ENCODE measurements around the gene CES1.
"Not testable (repeated sequence)": the region's sequence is repeated elsewhere in the genome, so short reads cannot be mapped to it uniquely, and the experiment has no call there.

CES1 gene

DNA sequence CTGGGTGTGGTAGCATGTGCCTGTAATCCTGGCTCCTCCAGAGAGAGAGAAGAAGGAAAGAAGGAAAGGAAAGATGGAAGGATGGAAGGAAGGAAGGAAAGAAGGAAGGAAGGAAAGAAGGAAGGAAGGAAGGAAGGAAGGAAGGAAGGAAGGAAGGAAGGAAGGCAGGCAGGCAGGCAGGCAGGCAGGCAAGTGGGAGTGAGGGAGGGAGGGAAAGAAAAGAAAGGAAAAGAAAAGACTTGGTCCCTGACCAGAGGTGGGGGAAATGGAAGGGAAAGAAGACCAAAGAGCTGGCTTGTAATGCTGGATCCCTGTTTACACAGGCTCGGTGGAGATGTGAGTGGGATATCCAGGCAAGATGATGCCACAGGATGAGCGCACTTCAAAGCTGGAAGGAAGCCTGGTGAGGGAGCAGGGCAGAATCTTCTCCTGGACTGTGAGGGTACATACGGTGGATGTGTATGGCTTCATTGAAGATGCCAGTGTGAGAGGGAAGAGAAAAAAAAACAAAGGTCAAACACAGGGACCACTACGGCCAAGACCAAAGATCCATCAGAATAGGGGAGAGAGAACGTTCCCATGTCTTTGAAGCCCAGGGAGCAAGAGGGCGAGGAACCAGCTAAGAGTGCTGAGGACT, 2.1 kb downstream of the CES1 start:
- DNase-seq (ENCODE audit: low read depth, low spot score): no peak

- DNase-seq (ENCODE audit: low read depth, low spot score): not testable (repeated sequence)
Observed at GRCh38 chr16:55829232-55829631, 3.7 kb downstream of the CES1 start.

GRCh38 chr16:55828680-55829079, 4.2 kb downstream of the CES1 start:
- DNase-seq (ENCODE audit: low read depth, low spot score): no peak

DNA sequence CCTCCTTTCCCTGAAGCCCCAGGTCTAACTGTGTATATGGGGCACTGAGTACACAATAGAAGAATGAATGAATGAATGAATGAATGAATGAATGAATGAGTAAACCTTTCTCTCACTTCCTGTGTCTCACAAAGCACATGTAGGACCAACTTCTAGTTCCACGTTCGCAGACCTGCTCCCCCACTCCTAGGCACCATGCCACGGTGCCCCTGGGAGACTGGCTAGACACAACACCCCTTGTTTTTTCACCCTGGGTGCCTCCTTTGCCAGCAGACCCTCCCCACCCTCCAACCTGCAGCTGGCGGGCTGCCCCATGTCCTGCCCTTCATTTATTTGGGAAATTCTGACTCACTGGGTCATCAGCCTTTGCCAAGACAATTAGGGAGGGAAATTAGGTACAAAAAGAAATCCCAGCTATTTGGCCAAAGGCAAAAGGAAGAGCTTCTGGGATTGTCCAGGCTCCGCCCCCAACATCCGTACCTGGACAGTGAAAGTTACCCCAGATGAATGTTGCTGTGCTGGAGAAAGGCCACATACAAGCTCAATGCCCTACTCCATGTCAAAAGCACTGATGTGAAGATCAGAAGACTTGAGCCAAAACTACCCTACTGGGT, 7.7 kb downstream of the CES1 start:
- DNase-seq (ENCODE audit: low read depth, low spot score): no peak

DNA sequence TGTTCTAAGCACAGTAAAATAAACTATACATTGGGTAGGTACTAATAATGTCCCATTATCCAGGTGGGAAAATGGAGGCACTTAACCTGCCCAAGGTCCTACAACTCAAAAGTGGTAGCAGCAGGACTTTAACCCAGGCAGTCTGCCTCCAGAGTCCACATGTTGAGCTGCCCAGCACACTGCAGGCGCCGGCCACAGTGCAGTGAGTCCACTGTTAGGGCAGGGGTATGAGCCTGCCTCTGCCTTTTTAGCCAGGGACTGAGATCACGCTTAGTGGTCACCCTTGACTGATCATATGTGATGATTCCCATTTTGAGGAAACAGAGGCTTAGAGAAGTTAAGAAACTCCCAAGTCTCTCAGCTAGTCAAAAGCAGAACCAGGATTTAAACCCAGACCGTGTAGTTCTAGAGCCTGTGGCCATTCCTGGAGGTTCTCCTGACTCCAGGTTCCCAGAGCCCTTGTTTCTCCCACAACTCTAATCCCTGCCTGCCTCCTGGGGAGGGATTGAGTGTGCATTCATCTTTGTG, 8.4 kb downstream of the CES1 start:
- DNase-seq (ENCODE audit: low read depth, low spot score): no peak

GRCh38 chr16:55822280-55822810, 10.6 kb downstream of the CES1 start:
- DNase-seq (ENCODE audit: low read depth, low spot score): no peak

DNA sequence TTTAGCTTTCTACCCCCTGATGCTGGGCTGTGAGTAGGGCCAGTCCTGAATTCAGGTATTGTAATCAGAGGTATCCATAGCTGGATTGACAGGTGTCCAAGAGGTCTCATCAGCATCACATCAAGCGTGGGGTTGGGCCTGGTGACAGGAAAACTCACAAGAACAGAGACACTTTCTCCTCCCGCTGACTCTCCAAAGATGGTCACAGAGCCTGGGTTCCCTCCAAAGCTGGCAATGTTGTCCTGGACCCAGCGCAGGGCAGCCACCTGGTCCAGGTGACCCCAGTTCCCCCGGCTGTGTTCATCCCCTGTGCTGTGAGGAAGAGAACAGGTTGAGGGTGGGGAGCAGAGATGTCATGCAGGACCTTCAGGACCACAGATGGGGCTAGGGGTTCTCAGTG, 11.7 kb downstream of the CES1 start:
- DNase-seq (ENCODE audit: low read depth, low spot score): no peak

- DNase-seq (ENCODE audit: low read depth, low spot score): no peak
Observed at GRCh38 chr16:55820615-55821014, 12.3 kb downstream of the CES1 start.

GRCh38 chr16:55817236-55817912, 15.5 kb downstream of the CES1 start:
- no peak for DNase-seq (ENCODE audit: low read depth, low spot score)

- DNase-seq (ENCODE audit: low read depth, low spot score): not testable (repeated sequence)
Observed at GRCh38 chr16:55816222-55816621, 16.7 kb downstream of the CES1 start.

DNA sequence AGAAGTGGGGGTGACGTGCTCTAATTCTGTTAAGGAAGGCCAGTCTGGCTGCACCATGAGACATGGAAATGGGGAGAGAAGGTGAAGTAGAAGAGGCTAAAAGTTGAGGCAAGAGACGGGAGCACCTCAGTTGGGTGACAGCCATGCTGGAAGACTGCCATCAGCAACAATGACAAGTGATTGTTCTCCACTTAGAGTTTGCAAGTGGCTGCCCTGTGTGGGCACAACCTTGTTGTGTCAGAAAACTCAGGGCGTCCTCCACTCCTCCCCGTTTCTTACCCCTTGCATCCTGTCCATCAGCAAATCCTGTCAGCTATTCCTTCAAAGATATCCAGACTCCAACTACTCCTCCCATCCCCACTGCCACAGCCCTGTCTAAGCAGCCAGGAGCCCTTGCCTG, 17.6 kb downstream of the CES1 start:
- DNase-seq (ENCODE audit: low read depth, low spot score): no peak

DNA sequence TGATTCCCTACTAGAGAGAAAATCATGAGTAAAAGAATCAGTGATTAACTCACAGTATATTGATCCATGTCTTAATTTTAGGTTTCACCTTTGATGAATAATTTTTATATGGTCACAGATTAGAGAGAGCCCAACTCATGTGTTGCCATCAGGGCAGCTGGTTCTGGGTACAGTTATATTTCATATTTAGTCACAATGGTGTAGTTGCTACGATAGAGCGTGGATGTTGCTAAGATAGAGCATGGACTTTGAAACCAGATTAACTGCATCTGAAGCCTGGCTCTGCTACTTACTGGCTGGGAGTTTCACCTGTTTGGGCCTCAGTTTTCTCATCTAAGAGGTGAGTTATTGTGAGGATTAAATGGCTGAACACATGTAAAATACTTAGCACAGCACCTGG, 18.7 kb downstream of the CES1 start:
- not testable (repeated sequence) for DNase-seq (ENCODE audit: low read depth, low spot score)

GRCh38 chr16:55813730-55814129, 19.2 kb downstream of the CES1 start:
- DNase-seq (ENCODE audit: low read depth, low spot score): not testable (repeated sequence)

- DNase-seq (ENCODE audit: low read depth, low spot score): no peak
Observed at GRCh38 chr16:55812951-55813350, 19.9 kb downstream of the CES1 start.

GRCh38 chr16:55811811-55812210, 21.1 kb downstream of the CES1 start:
- no peak for DNase-seq (ENCODE audit: low read depth, low spot score)

GRCh38 chr16:55810451-55810961, 22.4 kb downstream of the CES1 start:
- no peak for DNase-seq (ENCODE audit: low read depth, low spot score)

DNA sequence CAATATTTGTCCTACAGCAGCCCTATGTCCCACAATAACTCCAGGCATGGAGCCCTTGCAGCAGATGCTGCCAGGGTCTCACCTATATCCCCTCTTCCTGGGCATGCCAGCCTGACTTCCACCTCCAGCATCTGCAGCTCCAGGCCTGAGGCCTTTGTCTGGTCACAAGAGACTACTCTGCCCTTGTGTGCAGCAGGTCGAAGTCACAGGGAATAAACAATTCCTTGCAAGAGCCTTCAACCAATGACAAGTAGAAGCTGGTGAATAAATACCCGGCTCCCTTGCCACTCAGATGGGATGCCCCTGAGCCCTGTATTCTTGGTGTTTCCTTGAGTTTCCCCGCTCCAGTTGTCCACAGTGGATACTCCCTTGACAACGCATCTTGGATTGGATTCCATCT, 23.0 kb downstream of the CES1 start:
- DNase-seq (ENCODE audit: low read depth, low spot score): no peak

DNA sequence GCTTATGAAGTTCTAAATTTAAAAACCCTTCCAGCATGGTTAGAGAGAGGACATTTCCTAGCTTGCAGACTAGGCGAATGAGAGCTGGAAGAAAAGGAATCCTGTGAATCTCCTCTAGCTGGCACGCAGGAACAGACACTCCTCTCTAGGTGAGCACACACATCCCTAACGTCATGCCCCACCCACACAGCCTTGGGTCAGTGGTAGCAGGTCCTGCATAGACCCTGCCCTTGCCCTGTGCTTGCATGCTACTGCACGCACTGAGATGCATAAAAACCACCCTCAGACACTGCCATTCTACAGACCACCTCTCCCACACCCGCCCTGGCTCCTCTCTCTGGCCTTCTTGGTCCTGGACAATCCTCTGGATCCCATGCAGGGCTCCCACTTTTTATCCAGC, 23.5 kb downstream of the CES1 start:
- DNase-seq (ENCODE audit: low read depth, low spot score): no peak

- DNase-seq (ENCODE audit: low read depth, low spot score): not testable (repeated sequence)
Observed at GRCh38 chr16:55808286-55808685, 24.6 kb downstream of the CES1 start.

DNA sequence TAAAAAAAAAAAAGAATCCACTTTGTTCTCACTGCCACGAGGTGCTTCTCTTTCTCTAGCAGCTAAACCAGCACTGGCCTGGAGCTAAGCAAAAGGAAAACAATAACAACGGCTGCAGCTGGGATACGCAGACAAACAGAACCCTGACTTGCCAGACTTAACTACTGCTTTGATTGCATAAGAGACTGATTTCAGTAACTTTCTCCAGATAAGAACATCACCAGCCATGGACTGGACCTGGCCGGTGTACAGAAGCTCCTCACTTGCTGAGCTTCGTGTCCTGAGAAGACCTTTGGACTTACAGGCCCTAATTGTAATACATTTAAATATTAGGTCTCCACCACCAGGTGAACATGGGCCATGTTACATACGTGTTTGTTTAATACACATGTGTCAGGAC, 27.8 kb downstream of the CES1 start:
- not testable (repeated sequence) for DNase-seq (ENCODE audit: low read depth, low spot score)

DNA sequence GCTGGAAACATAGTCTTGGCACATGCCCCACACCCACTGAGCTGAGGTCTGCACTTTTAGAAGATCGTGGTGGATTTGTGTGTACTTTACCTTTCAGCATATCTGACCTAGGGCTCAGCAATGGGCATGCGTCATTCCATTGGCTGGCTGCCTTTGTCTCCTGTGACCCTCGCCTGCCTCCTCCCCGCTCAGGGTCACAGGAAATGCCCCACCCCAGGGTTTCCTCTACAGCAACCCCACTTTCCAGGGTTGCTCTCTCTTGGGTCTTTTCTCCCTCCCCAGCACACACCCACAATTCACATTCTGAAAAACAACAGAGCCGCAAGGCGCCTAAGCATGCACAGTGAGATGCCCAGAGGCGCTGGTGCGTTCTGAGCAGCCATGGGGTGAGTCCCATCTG, 29.2 kb downstream of the CES1 start:
- DNase-seq (ENCODE audit: low read depth, low spot score): not testable (repeated sequence)

GRCh38 chr16:55792934-55793374, 39.9 kb downstream of the CES1 start:
- not testable (repeated sequence) for DNase-seq (ENCODE audit: low read depth, low spot score)

Data from activated naive CD8-positive, alpha-beta T cell treated with anti-CD3 and anti-CD28 coated beads, Interleukin-2, amount 50 U/mL, for 16 hours (primary cell).